A673 (cell line): ENCODE results near the gene KDM4B. TPM values are rescaled to one million over a fixed set of nuclear protein-coding genes. Genes with fewer than 3 reads are reported as not detected.
A peak's percentile ranks its signal among the peaks of the same experiment; 100 is the strongest.

ENCODE experiments used
- BruUV-seq: library from RNA; stranded (reverse); fragments of 400-500 nt; replicated peaks from 2 replicates; lab custom pipeline; 2021; lab: Mats Ljungman, UMichigan
- CTCF ChIA-PET: fragments of 300-600 bp; sonication (Branson Sonifier 250); formaldehyde crosslinking; loops from one replicate; lab custom pipeline; 2022; ENCODE audit warnings: antibody characterized with exemption; lab: Charles Lee
- POLR2A ChIA-PET: fragments of 300-600 bp; sonication (Branson Sonifier 250); formaldehyde crosslinking; loops from one replicate; lab custom pipeline; 2022; ENCODE audit warnings: antibody characterized with exemption; ENCODE audit not compliant: low non-redundant PET; lab: Charles Lee
- DNase-seq: peaks from one replicate; pipeline ENCODE4 v3.0.0-alpha.2; 2015; ENCODE audit warnings: low spot score
- H3K27ac ChIP-seq: fragments of 200-600 bp; sonication (generic); 2 replicates; pipeline ENCODE4 v1.5.1; 2016; ENCODE audit warnings: mixed run types, low read depth, mild to moderate bottlenecking, mixed read lengths, antibody characterized with exemption, low read length; ENCODE audit not compliant: poor library complexity, severe bottlenecking
- H3K27me3 ChIP-seq: fragments of 200-600 bp; sonication (generic); replicated peaks from 2 replicates; pipeline ENCODE4 v1.6.1; 2017; ENCODE audit warnings: mixed run types, low read depth, mild to moderate bottlenecking, mixed read lengths, antibody characterized with exemption, low read length; ENCODE audit not compliant: insufficient read depth, poor library complexity
- H3K36me3 ChIP-seq: fragments of 200-600 bp; sonication (generic); 2 replicates; pipeline ENCODE4 v1.6.1; 2016; ENCODE audit warnings: mixed run types, mild to moderate bottlenecking, mixed read lengths, antibody characterized with exemption, low read length; ENCODE audit not compliant: insufficient read depth, poor library complexity, severe bottlenecking
- H3K4me1 ChIP-seq: fragments of 200-600 bp; sonication (generic); 2 replicates; pipeline ENCODE4 v1.6.1; 2017; ENCODE audit warnings: mixed run types, mild to moderate bottlenecking, mixed read lengths, antibody characterized with exemption, low read length; ENCODE audit not compliant: insufficient read depth, poor library complexity, severe bottlenecking
- H3K4me3 ChIP-seq: fragments of 200-600 bp; sonication (generic); 2 replicates; pipeline ENCODE4 v1.5.1; 2016; ENCODE audit warnings: low read depth, mixed run types, mild to moderate bottlenecking, mixed read lengths, low read length; ENCODE audit not compliant: poor library complexity, severe bottlenecking
- H3K9me3 ChIP-seq: fragments of 200-600 bp; sonication (generic); 2 replicates; pipeline ENCODE4 v1.6.1; 2016; ENCODE audit warnings: mixed run types, low read depth, mild to moderate bottlenecking, mixed read lengths, antibody characterized with exemption, low read length; ENCODE audit not compliant: poor library complexity, severe bottlenecking
- CTCF ChIP-seq: fragments of 300-800, 200-600 bp; sonication (generic); conservative IDR thresholded peaks from 2 replicates; pipeline ENCODE4 v1.5.1; 2017; ENCODE audit warnings: low read depth, mild to moderate bottlenecking, antibody characterized with exemption, low read length, moderate library complexity, mixed read lengths
- EZH2 ChIP-seq: fragments of 200-600 bp; sonication (generic); IDR thresholded peaks from 2 replicates; pipeline ENCODE4 v1.6.1; 2017; ENCODE audit warnings: borderline replicate concordance, low read depth, mild to moderate bottlenecking, mixed read lengths, antibody characterized with exemption, low read length; ENCODE audit not compliant: poor library complexity, severe bottlenecking
- intact Hi-C: fragments of 100-400 bp; cut with micrococcal nuclease; formaldehyde crosslinking; loops from one replicate; pipeline ENCODE4 v1.10.0; 2022; ENCODE audit not compliant: unreplicated experiment
- total RNA-seq: library from RNA; stranded (reverse); gene quantifications from 2 replicates; pipeline ENCODE4 v1.2.3, GENCODE V29; 2021

Gene KDM4B
- total RNA-seq, 1 experiment from 2014 or later, result 30.0 TPM

GRCh38 chr19:5131506-5132205 lies 162.7 kb downstream of the KDM4B start:
- Histone ChIP-seq H3K4me3 (no peak overlapping the region), H3K27ac (no peak overlapping the region), H3K36me3 (peaks cover 8% of the 10 kb centered on the region), H3K27me3 (no peaks in the 10 kb centered on the region), H3K9me3 (no peaks in the 10 kb centered on the region), H3K4me1 (peaks cover 35% of the 10 kb centered on the region)
- no peak for DNase-seq
- CTCF ChIA-PET, result interaction anchor here (0.5 kb wide), 1 partner anchor 470 kb away, joined by 6 read pairs; no protein-coding TSS in a partner anchor
- TF ChIP-seq EZH2 (no peak), CTCF (no peak)
- no TSS peak for BruUV-seq
- intact Hi-C loops, result no loop called here
- POLR2A ChIA-PET, result no interaction called here

- POLR2A ChIA-PET, result no interaction called here
- BruUV-seq, result no TSS peak
Observed at GRCh38 chr19:5132206-5132560, 163.3 kb downstream of the KDM4B start.

More at GRCh38 chr19:5132206-5132560, 163.3 kb downstream of the KDM4B start:
- intact Hi-C loops, result no loop called here
- Histone ChIP-seq H3K36me3 (peaks cover 10% of the 10 kb centered on the region), H3K27ac (peak overlapping the region; percentile 23), H3K4me3 (no peak overlapping the region), H3K4me1 (peaks cover 30% of the 10 kb centered on the region), H3K27me3 (no peaks in the 10 kb centered on the region), H3K9me3 (no peaks in the 10 kb centered on the region)
- CTCF ChIA-PET, result interaction anchor here (0.5 kb wide), 1 partner anchor 470 kb away, joined by 6 read pairs; no protein-coding TSS in a partner anchor
- TF ChIP-seq CTCF, result no peak
- no peak for TF ChIP-seq EZH2
- peak; percentile 48 for DNase-seq
